GM19397 (cell line): ENCODE measurements around the gene ADAMTS2.
"Not testable (repeated sequence)": the region's sequence is repeated elsewhere in the genome, so short reads cannot be mapped to it uniquely, and the experiment has no call there.

Source experiments
- ATAC-seq: cut with Tn5 transposase; IDR thresholded peaks from one replicate; pipeline ENCODE4 v1.9.1; 2021; ENCODE audit warnings: mild to moderate bottlenecking, moderate library complexity; ENCODE audit not compliant: unreplicated experiment

The ADAMTS2 gene

DNA sequence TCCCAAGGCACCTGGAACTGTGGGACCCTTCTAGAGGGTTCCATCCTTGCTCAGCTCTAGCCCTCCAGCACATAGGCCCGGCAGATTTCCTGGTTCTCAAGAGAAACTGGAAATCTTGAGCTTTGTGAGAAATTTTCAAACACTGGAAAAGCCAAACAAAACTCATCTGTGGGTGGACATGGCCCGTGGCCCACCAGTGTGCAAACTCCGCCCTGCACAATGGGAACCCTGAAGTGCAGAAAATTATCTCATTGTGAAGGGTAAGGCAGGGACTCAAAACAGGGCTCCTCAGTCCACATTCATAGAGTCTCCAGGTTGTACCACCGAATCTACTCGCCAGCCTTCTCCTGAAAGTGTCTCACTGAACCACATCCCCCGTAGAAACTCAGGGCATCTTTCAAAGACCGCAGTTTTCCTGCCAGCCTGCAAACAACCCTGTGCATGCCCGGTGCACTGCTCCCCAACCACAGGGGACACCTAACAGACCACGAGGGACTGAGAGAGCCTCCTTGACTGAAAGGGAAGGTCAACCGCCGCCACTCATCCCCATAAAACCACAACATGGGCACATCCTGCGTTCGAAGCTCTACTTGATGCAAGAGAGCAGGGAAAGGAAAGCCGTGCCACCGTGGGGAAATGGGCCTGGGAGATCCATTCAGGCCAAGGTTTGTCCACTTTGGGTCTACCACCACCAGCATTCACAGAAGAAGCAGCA lies 18.1 kb downstream of the ADAMTS2 start:
- no peak for ATAC-seq

GRCh38 chr5:179326122-179326927 lies 18.9 kb downstream of the ADAMTS2 start:
- no peak for ATAC-seq

DNA sequence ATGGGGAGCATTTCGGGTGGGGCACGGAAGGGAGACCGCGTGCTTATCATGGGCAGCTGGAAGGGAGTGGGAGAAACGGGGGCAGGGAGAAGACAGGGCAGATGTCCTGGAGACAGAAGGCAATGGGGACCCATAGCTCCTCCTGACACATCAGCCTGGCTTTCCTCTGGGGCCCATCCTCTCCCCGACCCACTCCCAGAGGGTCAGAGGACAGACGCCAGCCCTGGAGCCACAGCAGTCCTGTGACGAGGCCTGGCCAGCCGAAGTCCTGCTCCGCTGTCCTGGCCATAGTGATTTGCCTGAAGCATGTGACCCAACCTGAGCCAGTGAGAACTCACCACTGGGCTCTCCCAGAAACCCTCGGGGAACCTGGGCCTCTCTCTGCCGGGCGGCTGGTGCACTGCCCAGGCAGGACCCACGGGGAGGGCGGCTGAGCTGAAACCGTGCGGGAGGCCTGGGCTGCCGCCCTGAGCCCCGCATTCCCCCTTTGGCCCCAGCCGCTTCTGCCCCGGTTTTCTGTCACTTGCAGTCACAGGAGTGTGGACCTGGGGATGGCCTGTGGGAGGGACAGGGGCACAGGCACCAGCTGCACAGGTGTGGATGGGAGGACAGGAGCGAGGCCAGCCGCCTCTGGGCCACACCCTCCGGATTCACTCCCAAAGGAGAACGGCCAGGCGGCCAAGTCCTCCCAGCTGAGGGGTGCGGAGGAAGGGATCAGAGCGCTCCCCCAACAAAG lies 19.8 kb downstream of the ADAMTS2 start:
- ATAC-seq = no peak

DNA sequence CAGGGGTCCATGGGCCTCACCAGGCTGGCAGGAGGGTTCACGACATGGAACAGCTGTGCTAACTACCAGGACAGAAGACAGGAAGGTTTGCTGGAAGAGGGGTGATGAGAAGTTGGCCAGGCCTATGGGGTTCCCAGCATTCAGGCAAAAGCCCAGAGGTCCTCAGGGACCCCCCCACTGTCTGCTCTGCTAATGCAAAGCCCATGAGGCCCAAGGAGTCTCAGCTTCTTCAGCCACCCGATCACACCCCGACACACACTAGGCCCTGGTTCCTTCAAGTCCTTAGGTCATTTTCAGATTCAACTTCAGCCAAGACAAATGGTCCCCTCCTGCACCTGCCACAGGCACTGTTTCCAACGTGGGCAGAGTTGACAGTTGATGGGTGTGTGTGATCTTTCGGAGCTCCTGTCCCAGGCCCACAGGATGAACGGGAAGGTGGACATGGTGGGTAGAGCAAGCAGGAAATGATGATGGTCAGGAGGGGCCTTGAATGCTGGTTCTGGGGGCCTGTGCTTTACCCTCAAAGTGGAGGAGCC lies 20.4 kb downstream of the ADAMTS2 start:
- ATAC-seq = no peak

- not testable (repeated sequence) for ATAC-seq
Observed at GRCh38 chr5:179324316-179324715, 20.9 kb downstream of the ADAMTS2 start.

DNA sequence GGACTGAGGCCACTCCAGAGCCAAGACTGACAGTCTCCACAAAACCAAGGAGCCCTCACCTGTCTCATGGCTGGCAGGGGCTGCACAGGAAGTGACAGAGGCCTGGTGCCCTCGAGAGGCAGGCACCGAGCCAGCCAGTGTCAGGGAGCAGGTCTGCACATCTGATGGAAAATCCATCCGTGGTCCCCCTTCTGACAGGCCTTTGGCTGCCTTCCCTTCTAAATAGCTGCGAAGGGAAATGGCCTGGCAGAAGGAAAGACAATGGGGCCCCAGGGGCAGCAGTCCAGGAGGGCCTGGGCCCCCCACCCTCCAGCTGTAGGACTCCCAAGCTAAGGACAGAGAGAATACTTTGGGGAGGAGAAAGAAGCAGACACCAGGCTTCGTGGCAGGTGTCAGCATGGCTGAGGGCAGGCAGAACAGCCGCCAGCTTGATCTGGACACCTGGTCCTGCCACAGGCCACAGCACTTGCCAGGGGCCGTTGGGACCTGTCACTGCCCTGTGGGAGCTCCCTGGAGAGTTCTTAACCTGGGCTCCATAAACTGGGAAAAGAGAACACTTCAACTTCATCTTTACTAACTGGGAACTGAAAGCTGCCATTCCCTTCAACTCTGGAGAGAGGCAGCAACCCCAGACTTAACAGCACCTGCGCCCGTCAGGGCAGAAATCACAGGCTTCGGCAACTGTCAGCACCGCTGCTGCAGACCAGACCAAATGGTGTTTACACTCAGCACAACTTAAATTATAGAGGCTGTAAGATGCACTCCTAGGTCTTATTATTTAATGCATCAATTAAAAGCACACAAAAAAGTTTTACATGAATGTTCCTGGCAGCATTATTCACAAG lies 22.0 kb downstream of the ADAMTS2 start:
- no peak for ATAC-seq

DNA sequence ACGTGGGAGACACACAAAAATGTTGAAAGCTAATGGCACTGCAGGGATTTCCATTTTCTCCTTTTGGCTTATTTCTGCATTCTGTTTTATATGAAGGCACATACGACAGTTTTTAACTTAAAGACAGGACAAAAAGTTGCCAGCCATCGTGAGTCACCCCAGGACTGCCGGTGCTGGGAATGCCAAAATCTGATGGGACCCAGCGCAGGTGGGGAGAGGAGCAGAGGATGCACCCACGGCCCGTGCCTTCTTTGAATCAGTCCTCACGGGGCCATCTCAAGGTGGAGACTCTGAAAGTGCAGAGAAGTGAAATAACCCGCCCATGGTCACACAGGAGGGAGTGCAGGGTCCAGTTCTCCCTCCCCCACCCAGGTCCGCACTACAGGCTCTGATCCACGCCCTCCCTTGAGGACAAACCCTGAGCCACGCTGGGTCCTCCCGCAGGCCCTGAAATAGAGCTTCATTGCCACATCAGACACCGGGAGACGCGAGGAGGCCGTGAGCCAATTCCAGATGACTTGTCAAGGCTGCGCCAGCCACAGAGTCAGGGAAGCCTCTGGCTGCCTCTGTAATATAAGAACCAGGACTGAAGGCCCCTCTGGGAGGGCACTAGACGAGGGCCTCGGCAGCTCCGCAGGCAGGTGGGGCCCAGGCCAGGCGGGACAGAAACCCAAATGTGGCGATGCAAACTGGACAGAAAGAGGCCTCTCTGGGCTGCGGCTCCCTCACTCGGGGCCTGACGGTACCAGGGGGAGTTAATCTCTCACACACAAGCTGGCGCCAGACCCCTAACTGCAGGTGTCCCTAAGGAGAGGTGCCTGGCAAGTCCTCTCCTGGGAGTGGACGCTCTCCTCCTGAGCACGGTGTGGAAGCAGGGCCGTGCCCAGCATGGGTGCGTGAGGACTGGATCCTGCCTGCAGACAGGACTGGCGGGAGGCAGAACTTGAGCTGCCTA lies 22.9 kb downstream of the ADAMTS2 start:
- no peak for ATAC-seq

DNA sequence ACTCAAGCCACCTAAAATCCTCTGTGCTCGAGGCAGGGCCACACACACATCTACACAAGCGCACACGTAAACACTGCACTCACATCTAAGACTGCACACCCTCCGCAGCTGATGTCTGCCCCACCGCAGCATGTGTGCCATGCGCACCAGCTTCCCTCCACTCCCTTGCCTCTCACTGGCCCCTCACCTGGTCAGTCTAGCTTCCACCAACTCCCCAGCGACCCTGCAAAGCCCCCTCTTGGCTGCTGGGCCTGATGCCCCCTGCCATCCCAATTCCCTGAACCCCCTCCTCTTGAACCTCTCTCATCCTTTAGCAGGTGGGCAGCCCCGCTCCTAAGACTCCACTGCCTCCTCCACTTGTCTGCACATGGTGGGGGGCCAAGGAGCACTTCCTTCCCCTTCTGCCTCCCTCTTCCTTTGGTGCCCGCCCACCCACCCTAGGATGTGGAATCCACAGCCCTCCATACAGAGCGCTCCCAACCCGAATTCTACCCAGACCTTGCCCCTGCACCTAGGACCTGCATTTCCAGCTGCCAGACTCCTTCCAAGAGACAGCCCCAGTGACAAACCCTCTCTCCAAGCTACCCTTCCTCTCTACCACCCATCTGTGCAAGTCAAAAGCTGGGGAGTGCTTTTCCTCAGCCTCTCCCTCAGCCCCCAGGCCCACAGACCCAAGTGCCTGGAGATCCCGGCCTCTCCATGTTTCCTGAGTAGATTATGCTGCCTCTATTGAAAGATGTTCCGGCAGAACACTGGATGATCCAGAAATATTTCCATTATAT lies 23.9 kb downstream of the ADAMTS2 start:
- ATAC-seq = no peak

GRCh38 chr5:179319741-179320281 lies 25.4 kb downstream of the ADAMTS2 start:
- no peak for ATAC-seq

GRCh38 chr5:179319123-179319522 lies 26.1 kb downstream of the ADAMTS2 start:
- ATAC-seq = no peak

- ATAC-seq = no peak
Observed at GRCh38 chr5:179318221-179318955, 26.9 kb downstream of the ADAMTS2 start.

GRCh38 chr5:179317411-179318220 lies 27.6 kb downstream of the ADAMTS2 start:
- ATAC-seq = no peak

GRCh38 chr5:179316982-179317381 lies 28.3 kb downstream of the ADAMTS2 start:
- ATAC-seq = no peak

DNA sequence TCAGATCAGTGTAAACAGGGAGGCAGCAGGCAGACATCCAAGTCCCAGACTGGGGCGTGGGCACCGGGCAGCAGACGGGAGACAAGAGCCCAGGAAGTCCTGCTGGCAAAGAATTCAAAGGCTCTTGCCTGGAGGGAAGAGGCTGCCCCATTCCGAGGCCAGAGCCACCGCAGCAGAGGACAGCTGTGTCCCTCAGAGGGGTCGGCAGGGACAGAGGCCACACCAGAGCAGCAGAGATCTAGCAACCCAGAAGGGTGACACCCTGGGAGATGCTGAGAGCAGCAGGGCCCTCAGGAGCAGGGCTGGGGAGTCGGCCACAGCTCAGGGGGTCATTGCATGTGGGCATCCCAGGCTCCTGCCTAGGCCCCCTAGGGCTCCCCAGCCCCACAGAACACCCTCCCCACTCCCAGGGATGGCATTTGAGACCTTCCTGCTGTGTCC lies 29.1 kb downstream of the ADAMTS2 start:
- no peak for ATAC-seq

DNA sequence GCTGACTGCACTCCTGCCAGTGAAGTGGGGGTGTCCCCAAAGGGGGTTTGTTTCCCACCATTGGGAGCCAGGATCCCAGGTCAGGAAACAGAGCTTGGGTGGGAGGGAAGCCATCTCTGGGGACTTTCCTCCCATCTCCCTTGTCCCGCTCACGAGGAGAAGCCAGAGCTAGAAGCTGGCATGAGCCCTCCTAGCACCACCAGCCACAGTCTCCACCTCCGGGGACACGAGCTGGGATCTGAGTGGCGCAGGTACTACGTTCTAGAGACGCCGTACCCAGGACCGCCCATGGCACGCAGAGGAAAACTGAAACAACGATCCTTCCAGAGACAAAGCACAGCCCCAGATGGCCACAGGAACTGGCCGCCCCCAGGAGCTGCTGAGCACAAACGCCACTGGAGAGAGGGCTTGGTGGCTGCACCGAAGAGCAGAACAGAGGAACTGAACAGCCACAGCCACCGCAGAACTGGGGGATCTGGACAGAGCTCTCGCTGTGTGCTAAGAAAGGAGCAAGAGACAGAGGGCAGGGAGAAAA lies 29.8 kb downstream of the ADAMTS2 start:
- no peak for ATAC-seq

- no peak for ATAC-seq
Observed at GRCh38 chr5:179314606-179315355, 30.5 kb downstream of the ADAMTS2 start.
